CD4-positive, alpha-beta memory T cell (primary cell): ENCODE data around the gene PGAP3. TPM values are rescaled to one million over a fixed set of nuclear protein-coding genes. Genes with fewer than 3 reads are reported as not detected.

Experiments used
- CTCF ChIA-PET: fragments of 350-600 bp; sonication (Branson Sonifier 250); formaldehyde crosslinking; loops from one replicate; lab custom pipeline; 2021; ENCODE audit warnings: inconsistent platforms; ENCODE audit not compliant: partially characterized antibody; lab: Charles Lee
- POLR2A ChIA-PET: fragments of 350-600 bp; sonication (Branson Sonifier 250); formaldehyde crosslinking; loops from one replicate; lab custom pipeline; 2021; ENCODE audit not compliant: partially characterized antibody; lab: Charles Lee
- DNase-seq, 5 donors: peaks; one replicate each; pipeline versions ENCODE4 v3.0.0 to v3.0.0-alpha.2; 2020 to 2022; ENCODE audit warnings: mixed read lengths in 1 of 5
- H3K27ac ChIP-seq: one replicate; pipeline ENCODE4 v1.7.0; 2013; ENCODE audit warnings: low read depth, low read length
- H3K27me3 ChIP-seq: 2 replicates; pipeline ENCODE4 v1.7.0; 2013; ENCODE audit warnings: mild to moderate bottlenecking, low read length, moderate library complexity; ENCODE audit not compliant: insufficient read depth
- H3K36me3 ChIP-seq: 2 replicates; pipeline ENCODE4 v1.7.0; 2013; ENCODE audit warnings: mild to moderate bottlenecking, low read length, moderate library complexity; ENCODE audit not compliant: insufficient read depth
- H3K4me1 ChIP-seq: 2 replicates; pipeline ENCODE4 v1.7.0; 2013; ENCODE audit warnings: mild to moderate bottlenecking, low read length, moderate library complexity; ENCODE audit not compliant: insufficient read depth
- H3K4me3 ChIP-seq, 2 donors: one replicate each; pipeline ENCODE4 v1.7.0; 2013; ENCODE audit warnings: low read length in 2 of 2, mild to moderate bottlenecking in 1 of 2
- H3K9me3 ChIP-seq, 2 donors: one replicate each; pipeline ENCODE4 v1.7.0; 2013; ENCODE audit warnings: low read length in 2 of 2, control low read depth in 1 of 2; ENCODE audit not compliant: control insufficient read depth in 1 of 2
- H3K27ac Mint-ChIP-seq, 7 donors: one replicate each; pipeline ENCODE4 v1.8.0; 2020 to 2021; ENCODE audit warnings: mixed read lengths in 7 of 7, mild to moderate bottlenecking in 6 of 7, inconsistent platforms in 3 of 7, moderate library complexity in 3 of 7
- H3K27me3 Mint-ChIP-seq, 2 donors: one replicate each; pipeline ENCODE4 v1.8.0; 2020 to 2021; ENCODE audit warnings: mixed read lengths in 2 of 2
- H3K36me3 Mint-ChIP-seq, 2 donors: one replicate each; pipeline ENCODE4 v1.8.0; 2020 to 2021; ENCODE audit warnings: mixed read lengths in 2 of 2, inconsistent platforms in 1 of 2, mild to moderate bottlenecking in 1 of 2
- H3K4me1 Mint-ChIP-seq, 4 donors: one replicate each; pipeline ENCODE4 v1.8.0; 2020 to 2021; ENCODE audit warnings: mixed read lengths in 4 of 4, mild to moderate bottlenecking in 1 of 4
- H3K4me3 Mint-ChIP-seq, 8 donors: one replicate each; pipeline ENCODE4 v1.8.0; 2020 to 2021; ENCODE audit warnings: mixed read lengths in 8 of 8, mild to moderate bottlenecking in 7 of 8, moderate library complexity in 6 of 8, inconsistent platforms in 3 of 8
- H3K9me3 Mint-ChIP-seq, 8 donors: one replicate each; pipeline ENCODE4 v1.8.0; 2020 to 2021; ENCODE audit warnings: mixed read lengths in 8 of 8, mild to moderate bottlenecking in 5 of 8, inconsistent platforms in 3 of 8, moderate library complexity in 1 of 8
- intact Hi-C: fragments of 100-400 bp; cut with micrococcal nuclease; formaldehyde crosslinking; loops from one replicate; pipeline ENCODE4 v1.15.1; 2023
- polyA plus RNA-seq, 2 donors: library from polyadenylated mRNA; unstranded; fragments of 300-500 nt; fragmentation: Illumina TruSeq; gene quantifications; one replicate each; pipeline ENCODE4 v1.2.3, GENCODE V29; 2021
- total RNA-seq, 2 experiments: library from RNA; stranded (reverse); gene quantifications; one replicate each; pipeline ENCODE4 v1.2.3, GENCODE V29; 2021

PGAP3 gene
- total and polyA plus RNA-seq, 4 experiments from 2014 or later: 22.1 to 30.5 (median 28.0) TPM

- no peak overlapping the region for H3K27ac Mint-ChIP-seq
- peaks cover 24 to 26% of the 10 kb centered on the region in 2 donors for H3K27me3 Mint-ChIP-seq
- no peak overlapping the region for H3K4me3 Mint-ChIP-seq
- no peaks in the 10 kb centered on the region for H3K36me3 ChIP-seq
- no peaks in the 10 kb centered on the region for H3K9me3 Mint-ChIP-seq
- no peak overlapping the region for H3K4me3 ChIP-seq
- peaks cover 4 to 21% (median 5%) of the 10 kb centered on the region in 4 donors for H3K4me1 Mint-ChIP-seq
- H3K36me3 Mint-ChIP-seq: peaks cover 2 to 4% of the 10 kb centered on the region in 2 donors
- ChIA-PET POLR2A (no interaction called here), CTCF (interaction anchor here (1.0 kb wide), 2 partner anchors 9 to 43 kb away, joined by 3 to 4 read pairs; partner anchors contain the start of gene PGAP3)
- DNase-seq: no peak
- H3K27me3 ChIP-seq: peaks cover 3% of the 10 kb centered on the region
- no peak overlapping the region for H3K27ac ChIP-seq
- no peaks in the 10 kb centered on the region for H3K9me3 ChIP-seq
- H3K4me1 ChIP-seq: no peaks in the 10 kb centered on the region
- intact Hi-C loops: no loop called here
Observed at GRCh38 chr17:39696731-39697130, 8.9 kb upstream of the PGAP3 start.

GRCh38 chr17:39695089-39695474 lies 7.2 kb upstream of the PGAP3 start:
- no peak overlapping the region for H3K4me3 ChIP-seq
- no peaks in the 10 kb centered on the region for H3K36me3 ChIP-seq
- POLR2A ChIA-PET: no interaction called here
- H3K27me3 ChIP-seq: peaks cover 3% of the 10 kb centered on the region
- H3K27ac ChIP-seq: no peak overlapping the region
- Mint-ChIP-seq H3K27ac (no peak overlapping the region), H3K4me1 (peaks cover 3 to 10% (median 4%) of the 10 kb centered on the region in 4 donors), H3K36me3 (peaks cover 2 to 4% of the 10 kb centered on the region in 2 donors), H3K9me3 (no peaks in the 10 kb centered on the region), H3K27me3 (peaks cover 13 to 14% of the 10 kb centered on the region in 2 donors), H3K4me3 (no peak overlapping the region)
- no peaks in the 10 kb centered on the region for H3K4me1 ChIP-seq
- intact Hi-C loops: no loop called here
- CTCF ChIA-PET: no interaction called here
- DNase-seq: no peak
- no peaks in the 10 kb centered on the region for H3K9me3 ChIP-seq

- CTCF ChIA-PET: no interaction called here
- DNase-seq: no peak
- intact Hi-C loops: no loop called here
Observed at GRCh38 chr17:39694593-39694992, 6.7 kb upstream of the PGAP3 start.

GRCh38 chr17:39688945-39689344 lies 1.1 kb upstream of the PGAP3 start:
- DNase-seq: no peak
- Histone ChIP-seq H3K9me3 (no peaks in the 10 kb centered on the region), H3K27me3 (no peaks in the 10 kb centered on the region), H3K4me3 (peak overlapping the region in 1 of 2 donors; percentile 59), H3K27ac (no peak overlapping the region), H3K4me1 (peaks cover 21% of the 10 kb centered on the region), H3K36me3 (no peaks in the 10 kb centered on the region)
- ChIA-PET POLR2A (interaction anchor here (1.0 to 2.7 kb wide), 3 partner anchors 10 to 41 kb away, joined by 3 to 45 read pairs (median 27); partner anchors contain the start of gene MIEN1), CTCF (interaction anchor here (0.9 to 1.8 kb wide), 3 partner anchors 13 to 54 kb away, joined by 3 to 8 read pairs (median 3); no protein-coding TSS in a partner anchor)
- peaks cover 11 to 28% of the 10 kb centered on the region in 2 donors for H3K36me3 Mint-ChIP-seq
- H3K27me3 Mint-ChIP-seq: no peaks in the 10 kb centered on the region
- intact Hi-C loops: loop anchor here (1.0 to 5.0 kb wide), 3 partner anchors 10 to 52 kb away; partner anchors contain the start of genes MIEN1 and STARD3
- peaks cover 19 to 33% (median 28%) of the 10 kb centered on the region in 4 donors for H3K4me1 Mint-ChIP-seq
- H3K9me3 Mint-ChIP-seq: no peaks in the 10 kb centered on the region
- peak overlapping the region; percentile 95 to 99 (median 98) for H3K4me3 Mint-ChIP-seq
- H3K27ac Mint-ChIP-seq: peak overlapping the region in 6 of 7 donors; percentile 32 to 98 (median 95)

More at GRCh38 chr17:39694593-39694992, 6.7 kb upstream of the PGAP3 start:
- H3K4me1 Mint-ChIP-seq: peaks cover under 1 to 7% (median 1%) of the 10 kb centered on the region in 4 donors
- no peak overlapping the region for H3K27ac ChIP-seq
- H3K4me3 ChIP-seq: no peak overlapping the region
- peaks cover 2 to 4% of the 10 kb centered on the region in 2 donors for H3K36me3 Mint-ChIP-seq
- H3K27me3 ChIP-seq: peaks cover 3% of the 10 kb centered on the region
- POLR2A ChIA-PET: no interaction called here
- H3K4me1 ChIP-seq: no peaks in the 10 kb centered on the region
- no peak overlapping the region for H3K27ac Mint-ChIP-seq
- peaks cover 10 to 11% of the 10 kb centered on the region in 2 donors for H3K27me3 Mint-ChIP-seq
- H3K9me3 Mint-ChIP-seq: no peaks in the 10 kb centered on the region
- H3K4me3 Mint-ChIP-seq: no peak overlapping the region
- no peaks in the 10 kb centered on the region for H3K36me3 ChIP-seq
- H3K9me3 ChIP-seq: no peaks in the 10 kb centered on the region

- Mint-ChIP-seq H3K27me3 (no peaks in the 10 kb centered on the region), H3K4me3 (peak overlapping the region; percentile 95 to 99 (median 98)), H3K4me1 (peaks cover 19 to 33% (median 28%) of the 10 kb centered on the region in 4 donors), H3K27ac (peak overlapping the region; percentile 94 to 99 (median 98)), H3K9me3 (no peaks in the 10 kb centered on the region), H3K36me3 (peaks cover 14 to 30% of the 10 kb centered on the region in 2 donors)
- Histone ChIP-seq H3K9me3 (no peaks in the 10 kb centered on the region), H3K27me3 (no peaks in the 10 kb centered on the region), H3K27ac (peak overlapping the region; percentile 67), H3K4me3 (peak overlapping the region; percentile 59 to 90), H3K4me1 (peaks cover 21% of the 10 kb centered on the region), H3K36me3 (no peaks in the 10 kb centered on the region)
- ChIA-PET POLR2A (interaction anchor here (1.0 to 2.7 kb wide), 15 partner anchors 9 to 131 kb away, joined by 3 to 45 read pairs (median 5); partner anchors contain the start of genes ERBB2, MIEN1, STARD3 and TCAP), CTCF (interaction anchor here (0.9 to 1.8 kb wide), 8 partner anchors 8 to 54 kb away, joined by 3 to 8 read pairs (median 3); partner anchors contain the start of gene MIEN1)
- intact Hi-C loops: loop anchor here (1.0 to 5.0 kb wide), 3 partner anchors 9 to 51 kb away; partner anchors contain the start of genes MIEN1 and STARD3
- no peak for DNase-seq
Observed at GRCh38 chr17:39688475-39688835, 598 bp upstream of the PGAP3 start.

GRCh38 chr17:39687101-39687545 lies 734 bp downstream of the PGAP3 start:
- intact Hi-C loops: loop anchor here (5.0 kb wide), 1 partner anchor 50 kb away; the partner anchor contains the start of gene STARD3
- H3K4me3 ChIP-seq: peak overlapping the region in 1 of 2 donors; percentile 90
- no peaks in the 10 kb centered on the region for H3K27me3 ChIP-seq
- CTCF ChIA-PET: interaction anchor here (1.4 to 1.6 kb wide), 3 partner anchors 9 to 66 kb away, joined by 5 to 6 read pairs (median 6); partner anchors contain the start of gene MIEN1
- peaks cover 19 to 38% (median 29%) of the 10 kb centered on the region in 4 donors for H3K4me1 Mint-ChIP-seq
- H3K4me3 Mint-ChIP-seq: peak overlapping the region; percentile 95 to 99 (median 98)
- H3K9me3 ChIP-seq: no peaks in the 10 kb centered on the region
- no peaks in the 10 kb centered on the region for H3K36me3 ChIP-seq
- H3K27me3 Mint-ChIP-seq: no peaks in the 10 kb centered on the region
- H3K27ac Mint-ChIP-seq: peak overlapping the region; percentile 94 to 99 (median 98)
- DNase-seq: no peak
- H3K9me3 Mint-ChIP-seq: no peaks in the 10 kb centered on the region
- peaks cover 24 to 41% of the 10 kb centered on the region in 2 donors for H3K36me3 Mint-ChIP-seq
- POLR2A ChIA-PET: interaction anchor here (1.0 to 2.7 kb wide), 8 partner anchors 8 to 104 kb away, joined by 3 to 45 read pairs (median 6); partner anchors contain the start of genes ERBB2 and TCAP
- H3K4me1 ChIP-seq: peaks cover 21% of the 10 kb centered on the region
- H3K27ac ChIP-seq: peak overlapping the region; percentile 67
